Measurements from ENCODE around the gene G6PD. TPM values are rescaled to one million over a fixed set of nuclear protein-coding genes. Genes with fewer than 3 reads are reported as not detected.

G6PD gene
- total and polyA plus RNA-seq, 2 donors (not counting 3 experiments of a cell fraction or from before 2014, with no cell fraction given) = 155 to 159 TPM

DNA sequence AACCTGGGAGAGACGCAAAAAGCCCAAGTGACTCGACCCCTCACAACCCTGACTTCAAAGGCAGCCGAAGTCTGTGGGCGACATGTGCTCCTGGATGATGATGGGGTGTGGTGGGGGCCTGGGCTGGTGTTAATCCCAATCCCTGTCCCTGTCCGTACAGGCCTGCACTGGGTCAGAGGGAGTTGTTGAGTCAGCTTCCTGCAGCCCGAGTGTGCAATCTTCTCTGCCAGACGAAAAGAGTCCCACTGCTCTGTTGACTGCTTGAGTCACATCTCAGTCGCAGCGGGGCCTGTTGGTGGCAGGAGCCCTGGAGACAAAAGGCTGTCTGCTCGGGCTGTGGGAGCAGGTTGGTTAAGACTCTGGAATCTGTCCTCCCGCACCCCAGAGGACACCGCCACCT, 40.9 kb downstream of the G6PD start:
- ChIA-PET POLR2A (no interaction called here), CTCF (interaction anchor here (0.6 kb wide), 2 partner anchors 21 to 49 kb away, joined by 3 to 5 read pairs; no protein-coding TSS in a partner anchor)
- TF ChIP-seq MYC (IDR thresholded peaks at IDR 0.05; ENCODE audit: low read depth, low read length) (no peak), GATA2 (IDR thresholded peaks at IDR 0.05; ENCODE audit: insufficient read depth, insufficient read length, low read depth, low read length) (no peak), JUN (IDR thresholded peaks at IDR 0.05; ENCODE audit: borderline replicate concordance, insufficient read depth, insufficient read length, low read depth) (no peak), FOS (IDR thresholded peaks at IDR 0.05; ENCODE audit: borderline replicate concordance, insufficient read depth, low read length) (peak; percentile 13), EZH2 (IDR thresholded peaks at IDR 0.05; ENCODE audit: borderline replicate concordance, low read depth, low read length, severe bottlenecking) (no peak)
- TF ChIP-seq, protein P1, sequence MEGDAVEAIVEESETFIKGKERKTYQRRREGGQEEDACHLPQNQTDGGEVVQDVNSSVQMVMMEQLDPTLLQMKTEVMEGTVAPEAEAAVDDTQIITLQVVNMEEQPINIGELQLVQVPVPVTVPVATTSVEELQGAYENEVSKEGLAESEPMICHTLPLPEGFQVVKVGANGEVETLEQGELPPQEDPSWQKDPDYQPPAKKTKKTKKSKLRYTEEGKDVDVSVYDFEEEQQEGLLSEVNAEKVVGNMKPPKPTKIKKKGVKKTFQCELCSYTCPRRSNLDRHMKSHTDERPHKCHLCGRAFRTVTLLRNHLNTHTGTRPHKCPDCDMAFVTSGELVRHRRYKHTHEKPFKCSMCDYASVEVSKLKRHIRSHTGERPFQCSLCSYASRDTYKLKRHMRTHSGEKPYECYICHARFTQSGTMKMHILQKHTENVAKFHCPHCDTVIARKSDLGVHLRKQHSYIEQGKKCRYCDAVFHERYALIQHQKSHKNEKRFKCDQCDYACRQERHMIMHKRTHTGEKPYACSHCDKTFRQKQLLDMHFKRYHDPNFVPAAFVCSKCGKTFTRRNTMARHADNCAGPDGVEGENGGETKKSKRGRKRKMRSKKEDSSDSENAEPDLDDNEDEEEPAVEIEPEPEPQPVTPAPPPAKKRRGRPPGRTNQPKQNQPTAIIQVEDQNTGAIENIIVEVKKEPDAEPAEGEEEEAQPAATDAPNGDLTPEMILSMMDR (IDR thresholded peaks at IDR 0.05; ENCODE audit: extremely low read depth in 1 of 2, insufficient read depth in 1 of 2, low read depth in 1 of 2, low read length in 2 of 2) = no peak
- Histone ChIP-seq H3K9ac (replicated peaks; ENCODE audit: extremely low read depth, insufficient read depth, low read length) (no peak overlapping the region), H3K79me2 (ENCODE audit: control insufficient read depth, insufficient read depth, low read length) (no peaks in the 10 kb centered on the region), H3K9me3 (replicated peaks; ENCODE audit: control insufficient read depth, insufficient read depth, low read length) (no peaks in the 10 kb centered on the region), H3K9me1 (replicated peaks; ENCODE audit: control insufficient read depth, extremely low read depth, insufficient read depth, low read length) (no peaks in the 10 kb centered on the region), H3K27me3 (ENCODE audit: control insufficient read depth in 2 of 2, insufficient read depth in 2 of 2, low read length in 2 of 2) (no peaks in the 10 kb centered on the region), H3K27ac (ENCODE audit: insufficient read depth, low read depth, low read length) (no peak overlapping the region), H3K36me3 (ENCODE audit: control insufficient read depth in 2 of 2, extremely low read depth in 1 of 2, insufficient read depth in 2 of 2, low read length in 2 of 2) (no peaks in the 10 kb centered on the region), H3K4me3 (replicated peaks in 1 of 3; ENCODE audit: insufficient read depth in 1 of 3, low read depth in 1 of 3, low read length in 3 of 3) (no peak overlapping the region), H4K20me1 (replicated peaks; ENCODE audit: control insufficient read depth, extremely low read depth, insufficient read depth, low read length) (no peaks in the 10 kb centered on the region), H2AFZ (ENCODE audit: low read depth, low read length) (no peak overlapping the region), H3K4me2 (ENCODE audit: insufficient read depth, low read length) (no peak overlapping the region), H3K4me1 (ENCODE audit: control insufficient read depth, extremely low read depth, insufficient read depth, low read length) (peaks cover 6% of the 10 kb centered on the region)
- no TSS peak for BruUV-seq (replicated peaks)
- FAIRE-seq (peak; percentile 91), DNase-seq (ENCODE audit: low read depth, low spot score) (peak; percentile 38)
- dilution Hi-C loops (cut with MboI; ENCODE audit: extremely low pct_ligation_motif_present, low sequenced_read_pairs) = no loop called here
- intact Hi-C loops (cut with micrococcal nuclease) = no loop called here

DNA sequence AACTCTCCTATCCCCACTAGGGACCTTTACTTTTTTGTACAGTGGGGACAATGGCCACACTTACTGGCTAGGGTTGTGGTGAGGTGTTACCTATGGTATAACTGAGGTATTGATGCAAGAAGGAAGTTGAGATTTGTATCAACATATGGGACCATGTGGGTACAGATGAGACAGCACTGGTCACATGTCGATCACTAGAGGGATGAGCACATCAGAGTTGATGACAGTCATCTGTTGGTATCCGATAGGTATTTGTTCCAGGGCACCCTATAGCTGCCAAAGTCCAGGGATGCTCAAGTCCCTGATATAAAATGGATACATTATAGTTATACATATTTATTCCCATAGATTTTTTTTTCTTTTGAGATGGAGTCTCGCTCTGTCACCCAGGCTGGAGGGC, 43.7 kb downstream of the G6PD start:
- Histone ChIP-seq H3K36me3 (ENCODE audit: control insufficient read depth in 2 of 2, extremely low read depth in 1 of 2, insufficient read depth in 2 of 2, low read length in 2 of 2) (no peaks in the 10 kb centered on the region), H4K20me1 (replicated peaks; ENCODE audit: control insufficient read depth, extremely low read depth, insufficient read depth, low read length) (no peaks in the 10 kb centered on the region), H2AFZ (ENCODE audit: low read depth, low read length) (no peak overlapping the region), H3K79me2 (ENCODE audit: control insufficient read depth, insufficient read depth, low read length) (no peaks in the 10 kb centered on the region), H3K9ac (replicated peaks; ENCODE audit: extremely low read depth, insufficient read depth, low read length) (no peak overlapping the region), H3K9me3 (replicated peaks; ENCODE audit: control insufficient read depth, insufficient read depth, low read length) (no peaks in the 10 kb centered on the region), H3K27ac (ENCODE audit: insufficient read depth, low read depth, low read length) (no peak overlapping the region), H3K4me3 (replicated peaks in 1 of 3; ENCODE audit: insufficient read depth in 1 of 3, low read depth in 1 of 3, low read length in 3 of 3) (no peak overlapping the region), H3K9me1 (replicated peaks; ENCODE audit: control insufficient read depth, extremely low read depth, insufficient read depth, low read length) (no peaks in the 10 kb centered on the region), H3K4me1 (ENCODE audit: control insufficient read depth, extremely low read depth, insufficient read depth, low read length) (peaks cover 6% of the 10 kb centered on the region), H3K27me3 (ENCODE audit: control insufficient read depth in 2 of 2, insufficient read depth in 2 of 2, low read length in 2 of 2) (no peaks in the 10 kb centered on the region), H3K4me2 (ENCODE audit: insufficient read depth, low read length) (no peak overlapping the region)
- no TSS peak for BruUV-seq (replicated peaks)
- DNase-seq (ENCODE audit: low read depth, low spot score) (no peak), FAIRE-seq (no peak)
- CTCF ChIA-PET = no interaction called here
- dilution Hi-C loops (cut with MboI; ENCODE audit: extremely low pct_ligation_motif_present, low sequenced_read_pairs) (no loop called here), intact Hi-C loops (cut with micrococcal nuclease) (no loop called here)
- TF ChIP-seq FOS (IDR thresholded peaks at IDR 0.05; ENCODE audit: borderline replicate concordance, insufficient read depth, low read length) = no peak
- no peak for TF ChIP-seq EZH2 (IDR thresholded peaks at IDR 0.05; ENCODE audit: borderline replicate concordance, low read depth, low read length, severe bottlenecking)
- TF ChIP-seq, protein P2, sequence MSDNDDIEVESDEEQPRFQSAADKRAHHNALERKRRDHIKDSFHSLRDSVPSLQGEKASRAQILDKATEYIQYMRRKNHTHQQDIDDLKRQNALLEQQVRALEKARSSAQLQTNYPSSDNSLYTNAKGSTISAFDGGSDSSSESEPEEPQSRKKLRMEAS (IDR thresholded peaks at IDR 0.05; ENCODE audit: insufficient read depth, insufficient read length) = no peak
- TF ChIP-seq GATA2 (IDR thresholded peaks at IDR 0.05; ENCODE audit: insufficient read depth, insufficient read length, low read depth, low read length) = no peak
- no peak for TF ChIP-seq MYC (IDR thresholded peaks at IDR 0.05; ENCODE audit: low read depth, low read length)
- TF ChIP-seq POLR2A (IDR thresholded peaks at IDR 0.05; ENCODE audit: low read depth, low read length) = no peak
- TF ChIP-seq POLR2AphosphoS5 (IDR thresholded peaks at IDR 0.05; ENCODE audit: insufficient read depth, low read depth, low read length) = no peak
- TF ChIP-seq, protein P1 (IDR thresholded peaks at IDR 0.05; ENCODE audit: extremely low read depth in 1 of 2, insufficient read depth in 1 of 2, low read depth in 1 of 2, low read length in 2 of 2) = no peak
- TF ChIP-seq JUN (IDR thresholded peaks at IDR 0.05; ENCODE audit: borderline replicate concordance, insufficient read depth, insufficient read length, low read depth) = no peak
- POLR2A ChIA-PET = no interaction called here
